A549 (cell line): ENCODE results near the gene HIVEP3. TPM values are rescaled to one million over a fixed set of nuclear protein-coding genes. Genes with fewer than 3 reads are reported as not detected.

Experiments
- ATAC-seq, 2 experiments: fragments of 200-7000 bp in 1 of 2; fragments of >200 bp in 1 of 2; cut with Nextera tagmentation in 1 of 2; cut with Tn5 transposase in 1 of 2; 3 replicates each; pipeline versions ENCODE4 v1.8.0 to v1.9.1; 2018 to 2020; ENCODE audit warnings: mild to moderate bottlenecking in 1 of 2, moderate library complexity in 1 of 2
- CTCF ChIA-PET: fragments of 300-600 bp; sonication (Branson Sonifier 250); formaldehyde crosslinking; extraction: SDS; loops from one replicate; lab custom pipeline; 2021; ENCODE audit warnings: antibody characterized with exemption, inconsistent platforms; lab: Yijun Ruan, JAX
- POLR2A ChIA-PET: fragments of 350-600 bp; formaldehyde crosslinking; extraction: SDS; loops from one replicate; lab custom pipeline; 2021; ENCODE audit warnings: antibody characterized with exemption, inconsistent platforms; lab: Yijun Ruan, JAX
- DNase-seq, 2 experiments: peaks; one replicate each; pipeline versions ENCODE4 v3.0.0 to v3.0.0-alpha.2; 2011 to 2016; ENCODE audit warnings: low read depth in 1 of 2, low spot score in 1 of 2
- FAIRE-seq: peaks from 2 replicates; lab custom pipeline; 2011; peaks lifted over from hg19 to GRCh38; lab: Jason Lieb, UNC
- H3K27ac ChIP-seq, 2 experiments: fragments of >200 bp; sonication (Bioruptor Twin); formaldehyde crosslinking; 3 replicates each; pipeline ENCODE4 v1.5.1; 2016 to 2017
- H3K4me1 ChIP-seq: fragments of >200 bp; sonication (Bioruptor Twin); formaldehyde crosslinking; 3 replicates; pipeline ENCODE4 v1.6.1; 2016
- H3K4me2 ChIP-seq: fragments of >200 bp; sonication (Bioruptor Twin); formaldehyde crosslinking; 3 replicates; pipeline ENCODE4 v1.6.1; 2016
- H3K4me3 ChIP-seq: fragments of >200 bp; sonication (Bioruptor Twin); formaldehyde crosslinking; 3 replicates; pipeline ENCODE4 v1.5.1; 2016
- H3K9me3 ChIP-seq: fragments of >200 bp; sonication (Bioruptor Twin); formaldehyde crosslinking; 3 replicates; pipeline ENCODE4 v1.6.1; 2016
- ATOH8 ChIP-seq: fragments of 250-450 bp; sonication (Bioruptor Pico); IDR thresholded peaks from 2 replicates; pipeline ENCODE4 v1.5.0; 2020; ENCODE audit warnings: low read depth, mild to moderate bottlenecking, moderate library complexity
- CTCF ChIP-seq: fragments of >200 bp; sonication (Bioruptor Twin); formaldehyde crosslinking; IDR thresholded peaks from 3 replicates; pipeline ENCODE4 v1.5.1; 2016
- EHMT2 ChIP-seq: fragments of 200-600 bp; sonication (generic); IDR thresholded peaks from 2 replicates; pipeline ENCODE4 v1.6.1; 2016; ENCODE audit warnings: antibody characterized with exemption, low read depth, mild to moderate bottlenecking, moderate library complexity
- ELK1 ChIP-seq: fragments of 150-350 bp; IDR thresholded peaks from 2 replicates; pipeline ENCODE4 v1.6.1; 2014; ENCODE audit warnings: low read depth, mild to moderate bottlenecking, low read length
- EP300 ChIP-seq, 2 experiments: fragments of >200 bp; sonication (Bioruptor Twin); formaldehyde crosslinking; IDR thresholded peaks; 2 replicates in 1 of 2; 3 replicates in 1 of 2; pipeline ENCODE4 v1.6.1; 2016 to 2017
- FOSB ChIP-seq: fragments of 250-450 bp; sonication (Bioruptor Pico); IDR thresholded peaks from 2 replicates; pipeline ENCODE4 v1.5.0; 2020; ENCODE audit warnings: mild to moderate bottlenecking, moderate library complexity
- GATA3 ChIP-seq: IDR thresholded peaks from 2 replicates; pipeline ENCODE4 v1.6.1; 2012; ENCODE audit warnings: borderline replicate concordance
- HEYL ChIP-seq: fragments of 250-450 bp; sonication (Bioruptor Pico); IDR thresholded peaks from 2 replicates; pipeline ENCODE4 v1.8.0; 2021; ENCODE audit warnings: mild to moderate bottlenecking, moderate library complexity
- HMGXB4 ChIP-seq: fragments of 250-450 bp; sonication (Bioruptor Pico); IDR thresholded peaks from 2 replicates; pipeline ENCODE4 v1.5.0; 2021; ENCODE audit warnings: mild to moderate bottlenecking, moderate library complexity, borderline replicate concordance
- HOXA7 ChIP-seq: fragments of 250-450 bp; sonication (Bioruptor Pico); IDR thresholded peaks from 2 replicates; pipeline ENCODE4 v1.5.0; 2020; ENCODE audit warnings: mild to moderate bottlenecking, moderate library complexity
- HOXB13 ChIP-seq: fragments of 250-450 bp; sonication (Bioruptor Pico); IDR thresholded peaks from 2 replicates; pipeline ENCODE4 v1.5.0; 2020; ENCODE audit warnings: low read depth, mild to moderate bottlenecking, moderate library complexity
- KDM1A ChIP-seq: fragments of 200-600 bp; sonication (generic); IDR thresholded peaks from 2 replicates; pipeline ENCODE4 v1.6.1; 2016; ENCODE audit warnings: low read depth, mild to moderate bottlenecking
- KDM5A ChIP-seq: fragments of 200-600 bp; sonication (generic); IDR thresholded peaks from 2 replicates; pipeline ENCODE4 v1.6.1; 2016; ENCODE audit warnings: antibody characterized with exemption, mild to moderate bottlenecking
- MAFK ChIP-seq: fragments of 450-650 bp; IDR thresholded peaks from 2 replicates; pipeline ENCODE4 v1.6.1; 2014; ENCODE audit not compliant: partially characterized antibody
- MAZ ChIP-seq: fragments of 150-350 bp; IDR thresholded peaks from 2 replicates; pipeline ENCODE4 v1.6.1; 2014; ENCODE audit warnings: antibody characterized with exemption, low read depth, low read length, borderline replicate concordance
- POLR2AphosphoS2 ChIP-seq: conservative IDR thresholded peaks from 2 replicates; pipeline ENCODE4 v1.6.1; 2012; ENCODE audit warnings: low read length, improper control_type of control experiment, inconsistent platforms
- RAD21 ChIP-seq, 2 experiments: fragments of >200 bp in 1 of 2; sonication (Bioruptor Twin) in 1 of 2; formaldehyde crosslinking in 1 of 2; IDR thresholded peaks in 1 of 2; conservative IDR thresholded peaks in 1 of 2; 2 replicates in 1 of 2; 3 replicates in 1 of 2; pipeline ENCODE4 v1.6.1; 2012 to 2018; ENCODE audit warnings: inconsistent platforms in 1 of 2
- SREBF2 ChIP-seq: fragments of 450-650 bp; IDR thresholded peaks from 2 replicates; pipeline ENCODE4 v1.6.1; 2014; ENCODE audit warnings: mild to moderate bottlenecking, moderate library complexity
- USF2 ChIP-seq: fragments of 450-650 bp; IDR thresholded peaks from 2 replicates; pipeline ENCODE4 v1.6.1; 2014; ENCODE audit warnings: antibody characterized with exemption
- WGBS: methylation state at CpG from one replicate; pipeline ENCODE4 v1.1.6; 2017; ENCODE audit errors: missing lambda C conversion rate; 5-methylcytosine and 5-hydroxymethylcytosine counted together
- polyA plus RNA-seq, 4 experiments: library from polyadenylated mRNA; depleted of rRNA in 3 of 4; stranded (reverse); fragments of >200 nt; fragmentation: RNase III in 1 of 4; extraction: RNeasy Plus Mini Kit Qiagen cat#74134 plus additional on column Dnase treatment in 1 of 4; gene quantifications; 2 replicates in 3 of 4; 3 replicates in 1 of 4; pipeline ENCODE4 v1.2.3, GENCODE V29; 2011 to 2017

HIVEP3 gene
- polyA plus RNA-seq, 2 of the 4 experiments (the other 2 are of a cell fraction) = 1.5 to 2.0 TPM

GRCh38 chr1:41773144-41773591 is 145.6 kb downstream of the HIVEP3 start:
- no peak for ATAC-seq

More at GRCh38 chr1:41773144-41773591, 145.6 kb downstream of the HIVEP3 start:
- no peak overlapping the region for H3K4me2 ChIP-seq
- DNase-seq (no peak), FAIRE-seq (no peak)
- no peak overlapping the region for H3K27ac ChIP-seq
- CTCF ChIA-PET = no interaction called here
- TF ChIP-seq MAFK = no peak
- no peak for TF ChIP-seq KDM1A
- no peak for TF ChIP-seq CTCF
- no peak for TF ChIP-seq KDM5A
- no peak for TF ChIP-seq EP300 (IDR thresholded peaks at IDR 0.05)
- TF ChIP-seq POLR2AphosphoS2 = no peak
- TF ChIP-seq ATOH8 (CRISPR knock-in tag) = no peak
- TF ChIP-seq EHMT2 = no peak
- no peak for TF ChIP-seq FOSB
- TF ChIP-seq SREBF2 = no peak
- no peak for TF ChIP-seq ELK1
- TF ChIP-seq RAD21 (conservative IDR thresholded peaks at IDR 0.05 in 1 of 2, IDR thresholded peaks at IDR 0.05 in 1 of 2) = no peak
- no peak for TF ChIP-seq USF2
- TF ChIP-seq HOXB13 (CRISPR knock-in tag) = no peak
- TF ChIP-seq HMGXB4 (CRISPR knock-in tag) = no peak
- TF ChIP-seq HEYL = no peak
- TF ChIP-seq MAZ = no peak
- no peak for TF ChIP-seq GATA3
- TF ChIP-seq HOXA7 (CRISPR knock-in tag) = no peak
- no peaks in the 10 kb centered on the region for H3K9me3 ChIP-seq
- 71% methylated on average over 5 of the region's 5 CpGs for WGBS
- POLR2A ChIA-PET = no interaction called here
- no peaks in the 10 kb centered on the region for H3K4me1 ChIP-seq
- H3K4me3 ChIP-seq = no peak overlapping the region
